AG10803 (cell line): ENCODE measurements around the gene ELN.

Source experiments
- DNase-seq: peaks from one replicate; pipeline ENCODE4 v3.0.0; 2010; ENCODE audit warnings: low read depth
- H3K4me3 ChIP-seq: 2 replicates; pipeline ENCODE4 v1.5.1; 2011; ENCODE audit warnings: mild to moderate bottlenecking, low read length, control low read depth
- TF ChIP-seq, protein P1 (sequence below): conservative IDR thresholded peaks from 2 replicates; pipeline ENCODE4 v1.5.1; 2011; ENCODE audit warnings: mild to moderate bottlenecking, low read length, control low read depth, inconsistent platforms

The ELN gene

DNA sequence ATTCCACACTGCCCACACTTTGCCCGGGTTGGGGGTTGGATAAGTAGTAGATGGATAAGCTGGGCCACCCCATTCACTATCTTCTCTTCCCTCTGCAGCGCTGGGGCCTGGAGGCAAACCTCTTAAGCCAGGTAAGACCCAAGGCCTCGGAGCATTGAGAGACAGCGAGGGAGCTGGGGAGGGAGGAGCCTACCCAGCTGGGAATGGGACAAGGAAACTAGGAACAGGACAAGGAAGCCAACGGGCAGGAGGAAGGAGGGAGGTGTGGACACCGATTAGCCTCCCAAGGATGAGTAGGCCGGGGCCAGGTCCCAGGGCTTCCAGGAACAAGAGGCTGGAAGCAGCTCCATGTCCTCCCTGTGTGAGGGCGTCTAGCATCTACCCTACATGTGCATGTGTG lies 9.6 kb downstream of the ELN start:
- no peak for DNase-seq
- H3K4me3 ChIP-seq, result no peak overlapping the region
- TF ChIP-seq, protein P1, sequence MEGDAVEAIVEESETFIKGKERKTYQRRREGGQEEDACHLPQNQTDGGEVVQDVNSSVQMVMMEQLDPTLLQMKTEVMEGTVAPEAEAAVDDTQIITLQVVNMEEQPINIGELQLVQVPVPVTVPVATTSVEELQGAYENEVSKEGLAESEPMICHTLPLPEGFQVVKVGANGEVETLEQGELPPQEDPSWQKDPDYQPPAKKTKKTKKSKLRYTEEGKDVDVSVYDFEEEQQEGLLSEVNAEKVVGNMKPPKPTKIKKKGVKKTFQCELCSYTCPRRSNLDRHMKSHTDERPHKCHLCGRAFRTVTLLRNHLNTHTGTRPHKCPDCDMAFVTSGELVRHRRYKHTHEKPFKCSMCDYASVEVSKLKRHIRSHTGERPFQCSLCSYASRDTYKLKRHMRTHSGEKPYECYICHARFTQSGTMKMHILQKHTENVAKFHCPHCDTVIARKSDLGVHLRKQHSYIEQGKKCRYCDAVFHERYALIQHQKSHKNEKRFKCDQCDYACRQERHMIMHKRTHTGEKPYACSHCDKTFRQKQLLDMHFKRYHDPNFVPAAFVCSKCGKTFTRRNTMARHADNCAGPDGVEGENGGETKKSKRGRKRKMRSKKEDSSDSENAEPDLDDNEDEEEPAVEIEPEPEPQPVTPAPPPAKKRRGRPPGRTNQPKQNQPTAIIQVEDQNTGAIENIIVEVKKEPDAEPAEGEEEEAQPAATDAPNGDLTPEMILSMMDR, result no peak

DNA sequence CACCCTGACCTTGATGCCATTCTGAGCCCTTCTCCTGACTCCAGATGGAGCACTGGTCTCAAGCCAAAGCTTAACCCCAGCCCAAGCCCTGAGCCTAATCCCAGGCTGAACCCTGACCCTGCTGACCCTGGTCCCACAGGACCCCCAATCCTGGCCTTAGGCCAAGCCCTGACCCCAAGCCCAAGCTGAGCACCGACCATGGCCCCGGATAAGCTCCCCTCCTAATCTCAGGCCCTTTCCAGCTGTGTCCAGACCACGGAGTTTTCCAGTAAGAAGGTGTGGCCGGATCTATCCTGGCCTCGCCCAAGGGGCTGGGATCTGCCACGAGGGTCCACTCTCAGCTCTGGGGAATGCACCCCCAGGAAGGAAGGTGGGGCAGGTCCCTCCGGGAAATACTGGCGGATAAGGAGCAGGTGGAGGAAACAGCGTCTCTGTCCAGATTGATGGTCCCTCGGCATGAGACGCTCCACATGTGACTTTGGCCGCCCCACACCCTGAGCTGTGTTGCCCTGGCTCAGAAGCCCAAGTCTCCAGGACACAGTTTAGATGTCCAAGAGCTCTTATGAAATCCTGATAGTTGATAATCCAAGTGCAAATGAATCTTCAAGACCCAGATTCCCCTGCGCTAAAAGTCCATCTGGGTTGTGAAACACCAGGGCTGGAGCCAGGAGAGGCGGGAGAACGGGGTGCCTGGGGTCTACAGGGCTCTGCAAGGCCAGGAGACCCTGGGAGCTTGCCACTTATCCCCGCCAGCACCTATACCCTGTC lies 10.4 kb downstream of the ELN start:
- TF ChIP-seq, protein P1, result no peak
- no peak for DNase-seq
- no peak overlapping the region for H3K4me3 ChIP-seq

DNA sequence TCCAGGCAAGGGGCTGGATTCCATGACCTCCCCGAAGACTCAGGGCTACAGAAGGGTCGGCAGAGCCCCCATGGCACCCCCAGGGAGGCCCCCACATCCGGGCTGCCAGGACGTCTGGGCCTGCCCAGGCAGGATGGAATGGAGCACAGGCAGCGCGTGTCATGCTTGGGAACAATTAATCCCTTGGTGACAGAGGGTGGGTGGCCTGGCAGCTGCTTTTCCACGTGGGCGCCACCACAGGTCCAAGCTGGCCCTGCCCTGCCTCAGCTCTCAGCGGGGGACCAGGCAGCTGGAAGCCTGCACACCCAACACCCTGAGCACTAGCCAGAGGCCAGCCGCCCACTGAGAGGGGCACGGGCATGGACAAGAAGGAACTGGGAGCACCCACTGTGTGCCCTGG lies 11.4 kb downstream of the ELN start:
- no peak overlapping the region for H3K4me3 ChIP-seq
- TF ChIP-seq, protein P1, result no peak
- no peak for DNase-seq

DNA sequence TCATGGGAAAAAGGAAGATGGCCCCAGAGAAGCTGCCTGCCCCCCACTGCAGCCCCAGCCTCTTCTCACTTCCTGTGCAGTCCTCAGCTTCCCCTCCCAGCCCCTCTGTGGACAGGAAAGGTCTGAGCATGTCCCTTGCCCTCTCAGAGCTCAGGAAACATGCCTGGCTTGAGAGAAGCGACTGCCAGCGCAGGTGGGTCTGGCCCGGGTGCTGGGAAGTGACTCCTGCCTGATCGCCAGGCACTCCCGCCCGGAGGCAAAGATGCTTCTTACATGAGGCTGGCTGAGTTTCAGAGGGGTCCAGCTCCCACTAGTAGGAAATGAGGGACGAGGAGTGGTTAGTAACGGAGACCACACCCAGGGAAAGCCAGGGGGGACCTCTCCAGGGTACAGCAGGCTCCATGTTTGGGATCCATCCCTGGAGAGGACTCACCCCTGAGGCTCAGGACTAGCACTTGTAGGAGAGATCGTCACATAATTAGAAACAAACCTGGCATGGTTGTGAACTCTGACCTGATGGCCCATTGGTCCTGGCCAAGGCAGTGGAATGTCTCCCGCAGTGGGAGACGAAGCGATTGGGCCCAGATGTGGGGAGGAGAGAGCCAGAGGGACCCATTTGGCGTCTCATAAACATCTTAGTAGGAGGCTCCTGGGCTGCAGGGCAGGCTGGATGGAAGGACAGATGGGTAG lies 12.3 kb downstream of the ELN start:
- TF ChIP-seq, protein P1, result no peak
- peak; percentile 42 for DNase-seq
- no peak overlapping the region for H3K4me3 ChIP-seq

DNA sequence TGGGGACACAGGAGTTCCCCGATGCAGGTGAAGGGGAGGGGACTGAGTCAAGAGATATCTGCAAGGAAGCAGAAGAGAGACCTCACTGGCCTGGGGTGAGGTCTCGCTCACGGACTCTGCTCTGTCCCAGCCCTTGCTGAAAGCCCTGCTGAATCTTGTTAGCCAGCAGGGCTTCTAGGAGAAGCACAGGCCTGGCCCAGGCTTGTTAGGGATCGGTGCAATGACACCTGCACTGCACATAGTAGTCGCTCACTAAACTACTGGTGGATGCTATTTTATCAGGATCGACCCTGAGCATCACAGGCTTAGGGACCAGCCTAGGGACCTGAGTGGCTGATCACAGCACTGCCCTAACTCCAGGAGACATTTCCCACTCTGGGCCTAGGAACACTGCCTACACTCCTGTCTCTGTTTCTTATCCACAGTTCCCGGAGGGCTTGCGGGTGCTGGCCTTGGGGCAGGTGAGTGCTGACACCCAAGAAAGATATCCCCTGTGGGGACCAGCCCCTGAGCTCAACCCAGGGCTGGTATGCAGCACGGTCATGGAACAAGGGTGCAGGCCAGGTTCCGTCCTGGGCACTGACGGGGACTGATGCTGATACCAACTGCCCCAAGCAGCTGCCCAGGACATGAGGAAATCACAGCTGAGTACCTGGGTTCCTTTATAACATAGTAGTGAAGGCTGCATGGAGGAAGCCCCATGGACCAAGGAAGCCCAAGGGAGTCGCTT lies 13.0 kb downstream of the ELN start:
- TF ChIP-seq, protein P1, result no peak
- H3K4me3 ChIP-seq, result no peak overlapping the region
- no peak for DNase-seq

DNA sequence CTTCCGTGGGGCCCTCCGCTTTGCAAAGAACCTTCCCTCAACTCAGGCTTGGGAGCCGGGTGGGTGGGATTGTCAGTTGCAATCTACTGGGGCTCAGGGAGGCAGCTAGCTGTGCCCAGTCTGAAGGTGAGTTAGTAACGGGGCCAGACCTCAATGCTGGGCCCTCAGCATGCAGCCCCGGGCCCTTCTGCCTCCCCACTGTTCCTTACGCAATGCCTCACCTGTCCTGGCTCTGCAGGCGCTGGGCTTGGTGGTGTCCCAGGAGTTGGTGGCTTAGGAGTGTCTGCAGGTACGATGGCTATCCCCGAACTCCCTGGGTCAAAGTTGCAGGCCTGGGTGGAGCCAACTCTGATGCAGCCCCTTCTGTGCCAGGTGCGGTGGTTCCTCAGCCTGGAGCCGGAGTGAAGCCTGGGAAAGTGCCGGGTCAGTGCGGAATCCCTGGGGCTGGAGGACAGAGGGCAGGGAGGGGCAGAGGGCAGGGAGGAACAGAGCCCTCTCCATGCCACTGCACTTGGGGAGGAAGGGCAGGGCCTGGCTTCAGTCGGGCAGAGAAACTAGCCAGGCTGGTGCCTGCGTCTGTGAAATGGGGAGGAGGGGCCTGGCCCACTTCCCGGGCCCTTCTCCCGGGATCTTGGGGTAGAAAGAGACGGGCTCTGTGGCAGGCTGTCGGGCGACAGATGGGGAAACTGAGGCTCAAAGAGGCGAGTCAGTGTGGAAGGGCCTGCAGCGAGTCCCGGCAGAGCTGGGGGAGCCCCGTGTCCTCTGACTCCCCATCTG lies 15.0 kb downstream of the ELN start:
- TF ChIP-seq, protein P1, result no peak
- DNase-seq, result no peak
- no peak overlapping the region for H3K4me3 ChIP-seq
